Heart right ventricle (tissue), 16 donors: Measurements from ENCODE around the gene TBC1D22A. TPM values are rescaled to one million over a fixed set of nuclear protein-coding genes. Genes with fewer than 3 reads are reported as not detected.
"Not testable (repeated sequence)": the region's sequence is repeated elsewhere in the genome, so short reads cannot be mapped to it uniquely, and the experiment has no call there.

Source experiments
- ATAC-seq, 8 donors: fragments of 200-7000 bp; cut with Tn5 transposase; one replicate each; pipeline ENCODE4 v1.9.1; 2020; ENCODE audit warnings: mild to moderate bottlenecking in 8 of 8, moderate library complexity in 8 of 8, moderate number of reproducible peaks in 1 of 8
- DNase-seq, 2 donors: peaks; one replicate each; pipeline ENCODE4 v3.0.0-alpha.2; 2020
- H3K27ac ChIP-seq, 10 donors: fragments of 200-600 bp; sonication (generic) in 2 of 10; one replicate each; pipeline versions ENCODE4 v1.5.0 to v1.8.0; 2020 to 2022; ENCODE audit warnings: mild to moderate bottlenecking in 3 of 10
- H3K27me3 ChIP-seq, 7 donors: fragments of 200-600 bp; one replicate each; pipeline ENCODE4 v1.8.0; 2021 to 2022; ENCODE audit warnings: mild to moderate bottlenecking in 2 of 7
- H3K36me3 ChIP-seq, 9 donors: fragments of 200-600 bp; sonication (generic) in 1 of 9; one replicate each; pipeline versions ENCODE4 v1.5.0 to v1.8.0; 2020 to 2022; ENCODE audit warnings: mild to moderate bottlenecking in 2 of 9
- H3K4me1 ChIP-seq, 9 donors: fragments of 200-600 bp; sonication (generic) in 1 of 9; one replicate each; pipeline versions ENCODE4 v1.5.0 to v1.8.0; 2020 to 2022; ENCODE audit warnings: mild to moderate bottlenecking in 4 of 9
- H3K4me3 ChIP-seq, 10 donors: fragments of 200-600 bp; sonication (generic) in 2 of 10; one replicate each; pipeline versions ENCODE4 v1.5.0 to v1.8.0; 2020 to 2022; ENCODE audit warnings: mild to moderate bottlenecking in 7 of 10, moderate library complexity in 2 of 10
- H3K9me3 ChIP-seq, 11 donors: fragments of 200-600 bp in 10 of 11; sonication (generic) in 2 of 11; one replicate each; pipeline versions ENCODE4 v1.5.0 to v1.8.0; 2013 to 2022; ENCODE audit warnings: mild to moderate bottlenecking in 2 of 11, control low read depth in 1 of 11, moderate library complexity in 1 of 11
- CTCF ChIP-seq, 9 donors: fragments of 200-600 bp; sonication (generic) in 2 of 9; IDR thresholded peaks; one replicate each; pipeline versions ENCODE4 v1.5.0 to v1.8.0; 2021 to 2022; ENCODE audit warnings: antibody characterized with exemption in 9 of 9, mild to moderate bottlenecking in 5 of 9, moderate library complexity in 1 of 9
- WGBS, 2 donors: extraction: QIAGEN DNeasy Blood & Tissue Kit; methylation state at CpG; one replicate each; pipeline ENCODE4 v1.1.7; 2013; ENCODE audit warnings: inconsistent platforms in 1 of 2; 5-methylcytosine and 5-hydroxymethylcytosine counted together
- intact Hi-C, 10 donors: fragments of 100-400 bp; cut with DNase I; formaldehyde crosslinking; loops; one replicate each; pipeline versions ENCODE4 v1.11.1 to v1.14.2; 2022
- polyA plus RNA-seq, 2 donors: library from polyadenylated mRNA; stranded (reverse); fragments of 200-250 nt; gene quantifications; one replicate each; pipeline ENCODE4 v1.2.3, GENCODE V29; 2013
- total RNA-seq, 10 donors: library from RNA; stranded (reverse); fragmentation: NEBNext Ultra II Directional in 3 of 10; extraction: Animal tissue kit (Norgen Biotek cat#: 25700) in 3 of 10; gene quantifications; one replicate each; pipeline versions ENCODE4 v1.2.1 to v1.2.4, GENCODE V29; 2021 to 2023
- donor health status: Arrhythmogenic right ventricular cardiomyopathy.
- donor health status: ischemic (EF 13 %, LVEDD 7.1; RV severe dilation, severe dysfunction).
- donor health status: healthy with polysubstance abuse.
- donor health status: DM: no; HTN: yes; CAD: no.
- donor health status: DM: no; HTN: no; CAD: no.
- donor health status: ischemic (EF 25% LVEDD 6.9; RV normal size, moderate dysfunction).
- donor health status: ischemic (EF 25% LVEDD 5.7; RV mildly dilated, moderate dysfunction).
- donor health status: healthy.
- donor health status: DM: yes; HTN: yes; CAD: no.
- donor health status: Ischemic cardiomyopathy.
- donor health status: ischemic (EF 35%, LVEDD 5.7; RV mildly dilated, moderate dysfunction).
- donor health status: nonischemic (EF 11% LVEDD 7.7; RV severe dilation, severe dysfunction).
- donor health status: DM: yes; HTN: yes; CAD: no.
- donor health status: PGD.
- donor health status: ischemic (EF 29% LVEDD 5.4; RV normal size, mild dysfunction).
- donor health status: nonischemic (EF 23%, LVEDD 6.1; RV moderate dilation, normal function).

The TBC1D22A gene
- total and polyA plus RNA-seq, 12 donors: 7.2 to 27.9 (median 17.9) TPM

GRCh38 chr22:46976598-46976997 is 214.1 kb downstream of the TBC1D22A start:
- no peak overlapping the region for H3K27ac ChIP-seq
- ATAC-seq (no peak), DNase-seq (no peak)
- intact Hi-C loops: no loop called here
- H3K27me3 ChIP-seq: no peaks in the 10 kb centered on the region
- peaks cover 0 to 66% (median 7%) of the 10 kb centered on the region in 9 donors for H3K36me3 ChIP-seq
- WGBS, 2 donors: 85 to 97% methylated on average over 10 of the region's 10 CpGs
- no peaks in the 10 kb centered on the region for H3K9me3 ChIP-seq
- no peak for TF ChIP-seq CTCF (IDR thresholded peaks at IDR 0.05)
- H3K4me1 ChIP-seq: peaks cover 6 to 21% (median 15%) of the 10 kb centered on the region in 9 donors
- no peak overlapping the region for H3K4me3 ChIP-seq

GRCh38 chr22:46977656-46978343 is 215.3 kb downstream of the TBC1D22A start:
- H3K9me3 ChIP-seq: no peaks in the 10 kb centered on the region
- DNase-seq: no peak
- H3K4me1 ChIP-seq: peaks cover 0 to 12% (median 5%) of the 10 kb centered on the region in 9 donors
- ATAC-seq: no peak
- peaks cover 0 to 65% (median 7%) of the 10 kb centered on the region in 9 donors for H3K36me3 ChIP-seq
- intact Hi-C loops: no loop called here
- no peak overlapping the region for H3K4me3 ChIP-seq
- no peak for TF ChIP-seq CTCF (IDR thresholded peaks at IDR 0.05)
- 98 to 99% methylated on average over 14 of the region's 14 CpGs for WGBS, 2 donors
- H3K27me3 ChIP-seq: no peaks in the 10 kb centered on the region
- no peak overlapping the region for H3K27ac ChIP-seq

DNA sequence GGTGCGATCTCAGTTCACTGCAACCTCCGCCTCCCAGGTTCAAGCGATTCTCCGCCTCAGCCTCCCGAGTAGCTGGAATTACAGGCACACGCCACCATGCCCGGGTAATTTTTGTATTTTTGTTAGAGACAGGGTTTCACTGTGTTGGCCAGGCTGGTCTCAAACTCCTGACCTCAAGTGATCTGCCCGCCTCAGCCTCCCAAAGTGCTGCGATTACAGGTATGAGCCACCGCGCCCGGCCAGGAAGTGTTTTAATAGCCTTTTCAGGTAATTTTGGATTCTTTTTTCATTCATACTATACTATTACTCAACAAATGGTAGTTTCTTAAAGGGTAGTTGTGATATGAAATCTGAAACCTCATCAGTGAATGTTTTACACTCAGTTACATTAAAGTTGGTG is 216.2 kb downstream of the TBC1D22A start:
- H3K9me3 ChIP-seq, DNase-seq, H3K27me3 ChIP-seq, ATAC-seq, intact Hi-C loops, H3K27ac ChIP-seq, H3K4me3 ChIP-seq, H3K4me1 ChIP-seq: not testable (repeated sequence)
- H3K36me3 ChIP-seq: peaks cover 0 to 60% (median 7%) of the 10 kb centered on the region in 9 donors
- 98% methylated on average over 12 of the region's 12 CpGs for WGBS, 2 donors

DNA sequence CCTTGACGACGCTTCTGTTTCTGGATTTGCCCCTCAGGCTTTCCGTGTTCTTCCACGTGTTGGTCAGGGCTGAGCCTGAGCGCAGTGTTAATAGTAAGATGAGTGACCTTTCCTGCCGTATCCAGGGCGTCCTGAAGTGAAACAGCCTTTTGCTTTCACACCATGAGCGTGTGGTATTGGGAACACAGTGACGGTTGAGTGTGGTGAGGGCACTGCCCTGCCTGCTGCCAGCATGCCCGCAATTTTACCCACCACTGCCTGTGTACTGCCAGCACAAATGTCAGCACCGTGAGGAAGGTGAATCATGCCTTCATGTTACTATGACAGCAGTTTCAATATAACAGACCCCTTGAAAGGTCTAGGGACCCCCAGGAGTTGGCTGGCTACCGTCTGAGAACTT is 217.1 kb downstream of the TBC1D22A start:
- WGBS, 2 donors: 96 to 97% methylated on average over 12 of the region's 12 CpGs
- Histone ChIP-seq H3K4me3 (no peak overlapping the region), H3K4me1 (peaks cover 0 to 4% (median 0%) of the 10 kb centered on the region in 9 donors), H3K27me3 (no peaks in the 10 kb centered on the region), H3K36me3 (peaks cover 0 to 54% (median 7%) of the 10 kb centered on the region in 9 donors), H3K27ac (no peak overlapping the region), H3K9me3 (no peaks in the 10 kb centered on the region)
- intact Hi-C loops: no loop called here
- TF ChIP-seq CTCF (IDR thresholded peaks at IDR 0.05): no peak
- ATAC-seq (no peak), DNase-seq (no peak)

GRCh38 chr22:46980392-46980791 is 217.9 kb downstream of the TBC1D22A start:
- no peak for TF ChIP-seq CTCF (IDR thresholded peaks at IDR 0.05)
- DNase-seq: no peak
- Histone ChIP-seq H3K27me3 (no peaks in the 10 kb centered on the region), H3K4me3 (no peak overlapping the region), H3K36me3 (peaks cover 0 to 46% (median 7%) of the 10 kb centered on the region in 9 donors), H3K9me3 (no peaks in the 10 kb centered on the region), H3K4me1 (peaks cover 0 to 4% (median 0%) of the 10 kb centered on the region in 9 donors), H3K27ac (no peak overlapping the region)
- WGBS, 2 donors: 99% methylated on average over 3 of the region's 3 CpGs
- no peak for ATAC-seq
- intact Hi-C loops: no loop called here
